Peyer's patch (tissue), 4 donors: ENCODE measurements around the gene VTI1A.

ENCODE experiments used
- CTCF ChIP-seq, 6 experiments: fragments of 450-650 bp in 4 of 6; fragments of 200-600 bp in 2 of 6; sonication (generic) in 1 of 6; IDR thresholded peaks; one replicate each; pipeline ENCODE4 v1.5.1; 2017 to 2019; ENCODE audit warnings: antibody characterized with exemption in 6 of 6, mild to moderate bottlenecking in 3 of 6, moderate library complexity in 1 of 6
- POLR2A ChIP-seq, 2 donors: fragments of 450-650 bp; IDR thresholded peaks; one replicate each; pipeline ENCODE4 v1.5.1; 2017; ENCODE audit warnings: antibody characterized with exemption in 2 of 2, mild to moderate bottlenecking in 2 of 2, moderate library complexity in 2 of 2

- TF ChIP-seq CTCF (IDR thresholded peaks at IDR 0.05) (no peak), POLR2A (IDR thresholded peaks at IDR 0.05) (no peak)
Observed at GRCh38 chr10:112847778-112848177, 400.8 kb downstream of the VTI1A start.
